RWPE1 (cell line): ENCODE results near the gene COL5A1.

ENCODE experiments used
- CTCF ChIA-PET: fragments of 350-600 bp; sonication (Branson Sonifier 250); formaldehyde crosslinking; extraction: SDS; loops from one replicate; lab custom pipeline; 2021; lab: Yijun Ruan, JAX
- POLR2A ChIA-PET: fragments of 400-600 bp; formaldehyde crosslinking; extraction: SDS; loops from one replicate; lab custom pipeline; 2020; ENCODE audit warnings: antibody characterized with exemption; ENCODE audit not compliant: low non-redundant PET; lab: Yijun Ruan, JAX
- DNase-seq: peaks from one replicate; pipeline ENCODE4 v3.0.0; 2012; ENCODE audit warnings: low spot score
- H3K27ac ChIP-seq: fragments of 450-650 bp; 2 replicates; pipeline ENCODE4 v1.5.1; 2017
- TF ChIP-seq, protein P1 (sequence below): fragments of 450-650 bp; conservative IDR thresholded peaks from 2 replicates; pipeline ENCODE4 v1.5.1; 2017; ENCODE audit warnings: low read depth, mild to moderate bottlenecking

COL5A1 gene

DNA sequence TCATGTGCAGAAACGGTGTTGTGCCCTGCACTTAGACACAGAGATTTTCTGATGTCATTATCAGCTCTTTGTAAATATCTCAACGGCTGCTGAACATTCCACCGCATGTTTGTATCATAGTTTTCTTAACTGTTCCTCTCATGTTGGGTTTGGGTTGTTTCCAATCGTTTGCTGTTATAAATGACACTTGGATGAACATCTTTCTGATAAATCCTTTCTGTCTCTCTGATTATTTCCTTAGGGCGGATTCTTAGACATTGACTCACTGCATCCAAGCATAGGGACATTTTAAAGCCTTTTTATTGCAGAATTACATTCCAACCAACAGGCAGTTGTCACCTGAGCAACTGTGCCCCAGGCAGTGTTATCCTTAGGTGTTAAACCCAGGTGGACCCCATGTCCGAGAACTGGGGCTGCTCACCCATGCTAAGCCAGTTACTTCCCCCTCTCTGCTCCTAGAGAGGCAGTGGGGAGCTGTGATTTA is 28.5 kb downstream of the COL5A1 start:
- ChIA-PET CTCF (interaction anchor here (1.1 to 2.2 kb wide), 4 partner anchors 9 to 221 kb away, joined by 4 to 15 read pairs (median 7); no protein-coding TSS in a partner anchor), POLR2A (no interaction called here)
- peak overlapping the region; percentile 79 for H3K27ac ChIP-seq
- peak; percentile 82 for DNase-seq
- TF ChIP-seq, protein P1, sequence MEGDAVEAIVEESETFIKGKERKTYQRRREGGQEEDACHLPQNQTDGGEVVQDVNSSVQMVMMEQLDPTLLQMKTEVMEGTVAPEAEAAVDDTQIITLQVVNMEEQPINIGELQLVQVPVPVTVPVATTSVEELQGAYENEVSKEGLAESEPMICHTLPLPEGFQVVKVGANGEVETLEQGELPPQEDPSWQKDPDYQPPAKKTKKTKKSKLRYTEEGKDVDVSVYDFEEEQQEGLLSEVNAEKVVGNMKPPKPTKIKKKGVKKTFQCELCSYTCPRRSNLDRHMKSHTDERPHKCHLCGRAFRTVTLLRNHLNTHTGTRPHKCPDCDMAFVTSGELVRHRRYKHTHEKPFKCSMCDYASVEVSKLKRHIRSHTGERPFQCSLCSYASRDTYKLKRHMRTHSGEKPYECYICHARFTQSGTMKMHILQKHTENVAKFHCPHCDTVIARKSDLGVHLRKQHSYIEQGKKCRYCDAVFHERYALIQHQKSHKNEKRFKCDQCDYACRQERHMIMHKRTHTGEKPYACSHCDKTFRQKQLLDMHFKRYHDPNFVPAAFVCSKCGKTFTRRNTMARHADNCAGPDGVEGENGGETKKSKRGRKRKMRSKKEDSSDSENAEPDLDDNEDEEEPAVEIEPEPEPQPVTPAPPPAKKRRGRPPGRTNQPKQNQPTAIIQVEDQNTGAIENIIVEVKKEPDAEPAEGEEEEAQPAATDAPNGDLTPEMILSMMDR: no peak

DNA sequence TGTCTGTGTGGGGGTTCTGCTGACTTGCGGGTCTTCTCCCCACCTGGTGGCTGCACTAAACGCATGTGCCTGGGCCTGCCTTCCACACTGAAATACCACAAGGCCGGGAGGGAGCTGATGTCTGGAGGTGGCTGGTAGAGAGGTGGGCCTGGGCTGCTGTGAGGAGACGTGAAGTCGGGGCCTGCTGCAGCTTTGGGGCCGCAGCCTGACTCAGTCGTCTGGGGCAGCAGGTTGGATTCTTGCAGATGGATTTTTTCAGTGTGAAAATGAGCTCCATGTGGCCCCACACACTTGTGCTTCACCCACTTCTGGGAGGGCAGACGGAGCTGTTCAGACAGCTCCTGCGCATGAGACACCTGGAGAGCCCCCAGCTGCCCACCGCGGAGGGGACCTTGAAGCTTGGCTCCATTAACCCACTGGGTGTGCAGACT is 29.3 kb downstream of the COL5A1 start:
- peak overlapping the region; percentile 79 for H3K27ac ChIP-seq
- ChIA-PET POLR2A (no interaction called here), CTCF (interaction anchor here (1.1 to 2.2 kb wide), 5 partner anchors 10 to 228 kb away, joined by 4 to 15 read pairs (median 7); no protein-coding TSS in a partner anchor)
- DNase-seq: no peak
- TF ChIP-seq, protein P1: no peak

DNA sequence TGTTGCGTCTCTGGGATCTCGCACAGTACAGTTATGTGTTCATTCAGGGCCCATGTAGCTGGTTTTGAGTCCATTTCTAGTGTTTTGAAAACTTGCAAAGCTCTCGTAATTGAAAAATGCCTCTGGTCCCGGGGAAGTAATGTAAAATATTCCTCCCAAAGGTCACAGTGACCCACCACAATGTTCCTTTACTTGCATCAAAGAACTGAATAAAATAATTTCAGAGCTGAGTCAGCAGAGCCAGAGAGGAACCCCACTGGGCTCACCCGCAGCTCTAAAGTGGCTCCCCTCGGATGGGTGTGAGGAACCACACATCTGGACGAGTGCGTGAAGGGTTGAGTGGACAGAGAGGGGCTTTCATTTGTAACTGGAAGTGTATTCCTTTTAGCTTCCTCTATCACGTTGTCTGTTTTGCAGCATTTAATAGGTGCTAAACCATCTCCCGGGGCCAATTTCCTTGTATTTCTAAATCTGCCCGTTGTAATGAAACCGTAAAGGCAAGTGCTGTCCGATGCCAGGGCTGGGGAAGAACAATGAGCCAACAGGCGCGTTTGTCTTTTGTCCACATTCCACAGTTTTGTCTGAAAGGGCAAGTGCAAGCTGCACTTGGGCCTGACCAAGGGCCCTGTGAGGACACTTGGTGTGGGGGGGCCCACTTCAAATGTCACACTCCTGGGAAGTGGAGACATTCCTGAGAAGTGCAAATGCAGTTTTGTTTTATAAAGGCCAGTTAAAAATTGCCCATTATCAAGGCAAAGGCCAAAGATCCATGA is 29.9 kb downstream of the COL5A1 start:
- CTCF ChIA-PET: interaction anchor here (0.5 to 2.2 kb wide), 5 partner anchors 11 to 228 kb away, joined by 3 to 15 read pairs (median 4); no protein-coding TSS in a partner anchor
- POLR2A ChIA-PET: no interaction called here
- TF ChIP-seq, protein P1: no peak
- H3K27ac ChIP-seq: peak overlapping the region; percentile 79
- DNase-seq: no peak

DNA sequence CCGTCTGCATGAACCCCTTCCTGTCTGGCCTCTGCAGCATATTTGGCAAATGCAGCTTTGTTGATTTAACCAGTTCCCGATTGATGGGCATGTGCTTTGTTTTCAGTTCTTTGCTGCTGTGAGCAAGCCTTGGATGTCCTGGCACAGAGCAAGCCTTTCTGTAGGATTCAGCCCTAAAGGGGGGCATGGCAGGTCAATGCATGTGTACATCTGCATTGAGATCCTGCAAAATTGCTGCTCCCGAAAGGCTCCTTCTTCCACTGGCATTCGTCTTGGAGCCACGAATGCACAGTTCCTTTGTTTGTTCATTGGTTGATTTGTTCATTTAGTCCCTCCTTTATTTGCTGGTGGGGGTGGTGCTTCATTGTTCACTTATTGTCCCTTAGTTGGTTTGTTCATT is 34.8 kb downstream of the COL5A1 start:
- no peak for DNase-seq
- CTCF ChIA-PET: interaction anchor here (1.3 kb wide), 1 partner anchor 13 kb away, joined by 3 read pairs; no protein-coding TSS in a partner anchor
- POLR2A ChIA-PET: no interaction called here
- TF ChIP-seq, protein P1: no peak
- no peak overlapping the region; the same call in 1 of the 2 replicates for H3K27ac ChIP-seq

DNA sequence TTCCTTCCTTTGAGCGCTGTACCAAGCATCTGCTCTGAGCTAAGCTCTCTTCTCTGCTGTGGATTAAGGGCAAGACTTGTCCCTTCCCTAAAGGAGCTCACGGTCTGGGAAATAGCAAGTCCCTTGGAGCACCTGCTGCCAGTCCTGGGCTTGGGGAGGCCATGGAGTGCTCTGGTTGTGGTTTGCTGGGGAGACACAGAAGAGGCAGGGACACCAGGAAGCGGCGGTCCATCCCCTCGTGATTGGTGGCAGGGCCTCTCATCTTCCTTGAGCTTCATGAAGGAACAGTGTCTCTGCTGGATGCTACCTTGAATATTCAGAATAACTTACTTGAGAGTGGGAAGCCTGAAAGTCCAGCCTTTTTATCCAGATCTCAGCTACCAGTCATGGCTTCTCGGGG is 35.3 kb downstream of the COL5A1 start:
- TF ChIP-seq, protein P1: no peak
- H3K27ac ChIP-seq: no peak overlapping the region
- CTCF ChIA-PET: interaction anchor here (0.6 to 1.3 kb wide), 2 partner anchors 13 to 79 kb away, joined by 3 read pairs; no protein-coding TSS in a partner anchor
- POLR2A ChIA-PET: no interaction called here
- no peak for DNase-seq

DNA sequence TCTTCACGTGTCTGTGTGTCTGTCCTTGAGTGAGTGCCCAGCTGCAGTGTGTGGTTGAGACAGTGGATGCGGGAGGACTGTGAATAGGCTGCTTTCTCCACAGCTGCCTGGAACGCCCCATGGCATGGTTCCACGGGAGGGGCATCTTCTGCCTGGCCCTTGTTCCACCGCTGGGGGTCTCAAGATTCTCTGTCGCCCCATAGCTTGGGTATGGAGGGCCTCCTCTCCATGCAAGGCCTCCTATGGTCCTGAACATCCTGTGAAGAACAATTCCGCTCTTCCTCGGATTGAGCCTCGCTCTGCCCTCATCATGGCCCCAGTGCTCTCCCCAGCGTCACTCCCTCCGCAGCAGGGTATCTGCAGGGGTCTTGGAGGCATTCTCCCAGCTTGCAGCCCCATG is 36.1 kb downstream of the COL5A1 start:
- H3K27ac ChIP-seq: no peak overlapping the region
- no peak for DNase-seq
- CTCF ChIA-PET: interaction anchor here (0.6 to 1.4 kb wide), 4 partner anchors 10 to 439 kb away, joined by 3 to 8 read pairs (median 3); no protein-coding TSS in a partner anchor
- POLR2A ChIA-PET: no interaction called here
- TF ChIP-seq, protein P1: no peak
